ENCODE measurements around the gene ANKRD63.
A peak's percentile ranks its signal among the peaks of the same experiment; 100 is the strongest.

The ANKRD63 gene

GRCh38 chr15:40282869-40283614, at the start of gene ANKRD63:
Gene ANKRD63, minus strand, starts transcription at chr15:40283064. Its CDS starts 478 bp downstream, at chr15:40282586.
- Histone ChIP-seq H3K4me1 (ENCODE audit: control insufficient read depth, insufficient read depth, low read length) (peaks cover 55% of the 10 kb centered on the region), H3K27ac (ENCODE audit: low read length) (no peak within 1 kb of the TSS), H3K27me3 (ENCODE audit: control insufficient read depth in 1 of 2, insufficient read depth in 2 of 2, low read length in 2 of 2) (peaks cover 12 to 46% of the 10 kb centered on the region in 2 donors), H3K9me3 (ENCODE audit: control insufficient read depth in 2 of 2, low read length in 2 of 2) (no peaks in the 10 kb centered on the region), H3K9ac (ENCODE audit: low read length in 2 of 2) (no peak within 1 kb of the TSS), H3K4me3 (ENCODE audit: low read length in 2 of 2) (peak within 1 kb of the TSS; percentile 53 to 74), H3K36me3 (ENCODE audit: control insufficient read depth in 2 of 2, insufficient read depth in 2 of 2, low read length in 2 of 2) (no peaks in the 10 kb centered on the region)

GRCh38 chr15:40332113-40332781, 49.4 kb upstream of the ANKRD63 start:
- H3K27ac ChIP-seq (ENCODE audit: low read length), result peak overlapping the region; percentile 99
- peaks cover 95% of the 10 kb centered on the region for H3K4me1 ChIP-seq (ENCODE audit: control insufficient read depth, insufficient read depth, low read length)

DNA sequence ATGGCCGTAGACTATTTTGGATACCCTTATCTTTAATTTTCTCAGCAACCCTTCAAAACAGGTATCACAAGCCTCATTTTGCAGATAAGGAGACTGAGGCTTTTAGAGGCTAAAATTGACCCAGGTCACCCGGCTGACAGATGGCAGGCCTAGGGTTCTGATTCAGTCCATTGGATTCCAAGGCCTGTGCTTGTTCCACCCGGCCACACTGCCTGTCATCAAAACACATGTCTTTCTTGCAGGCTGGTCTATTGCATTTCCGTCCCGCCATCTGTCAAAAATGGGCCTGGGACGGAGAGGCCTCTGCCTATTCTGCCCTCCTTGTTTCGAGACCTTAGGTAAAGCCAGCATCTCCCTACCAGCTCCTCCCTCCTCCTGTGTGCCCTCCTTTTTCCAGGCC, 48.8 kb upstream of the ANKRD63 start:
- Histone ChIP-seq H3K27ac (ENCODE audit: low read length) (peak overlapping the region; percentile 99), H3K4me1 (ENCODE audit: control insufficient read depth, insufficient read depth, low read length) (peaks cover 95% of the 10 kb centered on the region), H3K9me3 (ENCODE audit: control insufficient read depth in 2 of 2, low read length in 2 of 2) (no peaks in the 10 kb centered on the region), H3K4me3 (ENCODE audit: low read length in 2 of 2) (no peak overlapping the region), H3K9ac (ENCODE audit: low read length in 2 of 2) (peak overlapping the region; percentile 10 to 21), H3K36me3 (ENCODE audit: control insufficient read depth in 2 of 2, insufficient read depth in 2 of 2, low read length in 2 of 2) (peaks cover 14 to 15% of the 10 kb centered on the region in 2 donors), H3K27me3 (ENCODE audit: control insufficient read depth in 1 of 2, insufficient read depth in 2 of 2, low read length in 2 of 2) (no peaks in the 10 kb centered on the region)

More at GRCh38 chr15:40332113-40332781, 49.4 kb upstream of the ANKRD63 start:
- peaks cover 11 to 12% of the 10 kb centered on the region in 2 donors for H3K36me3 ChIP-seq (ENCODE audit: control insufficient read depth in 2 of 2, insufficient read depth in 2 of 2, low read length in 2 of 2)
- no peak overlapping the region for H3K4me3 ChIP-seq (ENCODE audit: low read length in 2 of 2)
- H3K9me3 ChIP-seq (ENCODE audit: control insufficient read depth in 2 of 2, low read length in 2 of 2), result no peaks in the 10 kb centered on the region
- H3K9ac ChIP-seq (ENCODE audit: low read length in 2 of 2), result peak overlapping the region in 1 of 2 donors; percentile 10
- H3K27me3 ChIP-seq (ENCODE audit: control insufficient read depth in 1 of 2, insufficient read depth in 2 of 2, low read length in 2 of 2), result no peaks in the 10 kb centered on the region

DNA sequence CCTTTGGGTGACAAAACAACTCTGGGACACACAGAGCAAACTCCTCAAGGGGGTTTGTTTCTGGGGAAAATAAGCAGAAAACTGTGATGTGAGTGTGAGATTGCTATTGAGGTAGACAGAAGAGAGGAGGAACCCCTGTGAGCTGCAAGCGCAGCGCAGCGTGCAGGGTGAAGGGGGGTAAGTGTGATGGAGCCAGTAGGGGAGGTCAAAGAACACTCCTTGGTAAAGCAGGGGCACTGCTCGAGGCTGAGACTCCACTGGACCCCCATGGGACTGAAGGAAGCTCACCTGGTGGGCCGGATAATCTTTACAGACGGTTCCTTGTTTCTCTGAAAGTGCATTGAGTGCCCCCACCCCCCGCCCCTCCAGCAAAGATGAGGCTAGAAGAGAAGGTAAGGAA, 48.2 kb upstream of the ANKRD63 start:
- H3K9me3 ChIP-seq (ENCODE audit: control insufficient read depth in 2 of 2, low read length in 2 of 2), result no peaks in the 10 kb centered on the region
- H3K27ac ChIP-seq (ENCODE audit: low read length), result peak overlapping the region; percentile 99
- H3K27me3 ChIP-seq (ENCODE audit: control insufficient read depth in 1 of 2, insufficient read depth in 2 of 2, low read length in 2 of 2), result no peaks in the 10 kb centered on the region
- H3K36me3 ChIP-seq (ENCODE audit: control insufficient read depth in 2 of 2, insufficient read depth in 2 of 2, low read length in 2 of 2), result peaks cover 12 to 14% of the 10 kb centered on the region in 2 donors
- peak overlapping the region; percentile 76 to 81 for H3K9ac ChIP-seq (ENCODE audit: low read length in 2 of 2)
- H3K4me3 ChIP-seq (ENCODE audit: low read length in 2 of 2), result peak overlapping the region in 1 of 2 donors; percentile 8
- peaks cover 92% of the 10 kb centered on the region for H3K4me1 ChIP-seq (ENCODE audit: control insufficient read depth, insufficient read depth, low read length)

DNA sequence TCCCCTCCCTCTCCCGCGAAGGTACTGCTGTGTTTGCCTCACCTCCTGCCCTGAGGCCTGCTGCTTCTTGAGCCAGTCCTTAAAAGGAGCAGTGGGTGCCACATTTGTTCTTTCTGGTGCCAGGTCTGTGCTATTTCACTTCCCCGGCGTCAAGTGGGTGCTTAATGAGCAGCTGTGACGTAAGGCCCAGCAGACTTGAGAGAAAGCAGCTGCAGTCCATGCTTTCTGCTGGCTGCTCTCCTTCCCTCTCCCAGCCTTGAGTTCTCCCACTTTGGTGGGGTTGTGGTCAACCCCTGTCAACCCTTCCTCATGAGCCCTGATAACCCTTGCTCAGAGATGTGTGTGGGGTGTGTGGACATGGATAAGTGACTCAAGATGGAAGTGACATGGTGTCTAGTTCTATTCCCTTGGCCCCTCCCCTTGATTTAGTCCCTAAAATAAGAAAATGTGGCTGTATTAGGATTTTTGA, 47.5 kb upstream of the ANKRD63 start:
- peak overlapping the region; percentile 76 to 96 for H3K9ac ChIP-seq (ENCODE audit: low read length in 2 of 2)
- no peaks in the 10 kb centered on the region for H3K27me3 ChIP-seq (ENCODE audit: control insufficient read depth in 1 of 2, insufficient read depth in 2 of 2, low read length in 2 of 2)
- peaks cover 8 to 11% of the 10 kb centered on the region in 2 donors for H3K36me3 ChIP-seq (ENCODE audit: control insufficient read depth in 2 of 2, insufficient read depth in 2 of 2, low read length in 2 of 2)
- no peaks in the 10 kb centered on the region for H3K9me3 ChIP-seq (ENCODE audit: control insufficient read depth in 2 of 2, low read length in 2 of 2)
- peak overlapping the region; percentile 99 for H3K27ac ChIP-seq (ENCODE audit: low read length)
- H3K4me3 ChIP-seq (ENCODE audit: low read length in 2 of 2), result peak overlapping the region in 1 of 2 donors; percentile 8
- peaks cover 92% of the 10 kb centered on the region for H3K4me1 ChIP-seq (ENCODE audit: control insufficient read depth, insufficient read depth, low read length)

- H3K9ac ChIP-seq (ENCODE audit: low read length in 2 of 2), result peak overlapping the region; percentile 76 to 96
- no peaks in the 10 kb centered on the region for H3K27me3 ChIP-seq (ENCODE audit: control insufficient read depth in 1 of 2, insufficient read depth in 2 of 2, low read length in 2 of 2)
- H3K9me3 ChIP-seq (ENCODE audit: control insufficient read depth in 2 of 2, low read length in 2 of 2), result no peaks in the 10 kb centered on the region
- peaks cover 88% of the 10 kb centered on the region for H3K4me1 ChIP-seq (ENCODE audit: control insufficient read depth, insufficient read depth, low read length)
- peak overlapping the region in 1 of 2 donors; percentile 8 for H3K4me3 ChIP-seq (ENCODE audit: low read length in 2 of 2)
- peak overlapping the region; percentile 99 for H3K27ac ChIP-seq (ENCODE audit: low read length)
- peaks cover 5 to 8% of the 10 kb centered on the region in 2 donors for H3K36me3 ChIP-seq (ENCODE audit: control insufficient read depth in 2 of 2, insufficient read depth in 2 of 2, low read length in 2 of 2)
Observed at GRCh38 chr15:40329804-40330203, 46.9 kb upstream of the ANKRD63 start.

- H3K9ac ChIP-seq (ENCODE audit: low read length in 2 of 2), result peak overlapping the region; percentile 76 to 96
- H3K27ac ChIP-seq (ENCODE audit: low read length), result peak overlapping the region; percentile 99
- H3K9me3 ChIP-seq (ENCODE audit: control insufficient read depth in 2 of 2, low read length in 2 of 2), result no peaks in the 10 kb centered on the region
- no peaks in the 10 kb centered on the region for H3K27me3 ChIP-seq (ENCODE audit: control insufficient read depth in 1 of 2, insufficient read depth in 2 of 2, low read length in 2 of 2)
- peaks cover 4 to 7% of the 10 kb centered on the region in 2 donors for H3K36me3 ChIP-seq (ENCODE audit: control insufficient read depth in 2 of 2, insufficient read depth in 2 of 2, low read length in 2 of 2)
- H3K4me1 ChIP-seq (ENCODE audit: control insufficient read depth, insufficient read depth, low read length), result peaks cover 78% of the 10 kb centered on the region
- peak overlapping the region; percentile 84 to 86 for H3K4me3 ChIP-seq (ENCODE audit: low read length in 2 of 2)
Observed at GRCh38 chr15:40328751-40329150, 45.9 kb upstream of the ANKRD63 start.

DNA sequence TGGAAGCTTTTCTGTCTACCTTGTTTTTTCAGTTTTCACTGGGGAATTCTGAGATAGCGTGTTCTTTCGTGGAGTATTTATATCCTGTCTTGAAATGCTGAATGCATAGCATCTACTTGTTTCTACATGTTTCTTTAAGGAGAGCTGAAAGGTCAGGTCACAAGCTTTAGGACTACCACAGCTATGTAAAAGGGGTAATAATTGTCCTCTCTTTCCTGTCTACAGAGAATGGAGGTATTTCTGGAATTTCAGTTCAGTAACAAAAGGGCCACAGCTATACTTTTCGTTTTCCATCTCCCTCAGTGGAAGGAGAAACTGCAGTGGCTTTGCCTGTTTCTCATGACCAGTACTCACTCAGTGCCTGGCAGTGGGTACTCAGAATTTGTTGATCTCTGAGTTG, 45.3 kb upstream of the ANKRD63 start:
- peaks cover 73% of the 10 kb centered on the region for H3K4me1 ChIP-seq (ENCODE audit: control insufficient read depth, insufficient read depth, low read length)
- H3K36me3 ChIP-seq (ENCODE audit: control insufficient read depth in 2 of 2, insufficient read depth in 2 of 2, low read length in 2 of 2), result peaks cover 4 to 7% of the 10 kb centered on the region in 2 donors
- peak overlapping the region; percentile 76 to 96 for H3K9ac ChIP-seq (ENCODE audit: low read length in 2 of 2)
- peak overlapping the region; percentile 84 to 86 for H3K4me3 ChIP-seq (ENCODE audit: low read length in 2 of 2)
- H3K27ac ChIP-seq (ENCODE audit: low read length), result peak overlapping the region; percentile 99
- H3K27me3 ChIP-seq (ENCODE audit: control insufficient read depth in 1 of 2, insufficient read depth in 2 of 2, low read length in 2 of 2), result no peaks in the 10 kb centered on the region
- H3K9me3 ChIP-seq (ENCODE audit: control insufficient read depth in 2 of 2, low read length in 2 of 2), result no peaks in the 10 kb centered on the region

DNA sequence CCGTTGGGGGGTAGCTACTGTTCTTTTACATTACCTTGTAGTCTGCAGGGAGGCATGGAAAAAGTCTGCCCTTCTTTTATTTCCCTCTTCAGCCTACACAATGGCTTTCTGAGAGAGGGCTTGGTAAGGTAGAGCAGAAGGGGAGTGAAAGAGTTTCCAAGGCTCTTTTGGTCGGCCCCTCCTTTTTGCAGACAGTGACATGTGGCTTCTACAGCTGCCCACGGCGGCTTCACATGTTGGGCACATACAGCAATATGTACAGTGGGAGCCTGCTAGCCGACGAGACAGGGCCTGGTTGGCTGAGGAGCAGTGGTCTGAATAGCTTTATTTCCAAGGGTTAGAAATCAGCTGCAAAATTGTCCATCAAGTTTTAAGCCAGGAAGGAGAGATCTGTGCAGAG, 44.6 kb upstream of the ANKRD63 start:
- Histone ChIP-seq H3K27me3 (ENCODE audit: control insufficient read depth in 1 of 2, insufficient read depth in 2 of 2, low read length in 2 of 2) (no peaks in the 10 kb centered on the region), H3K9me3 (ENCODE audit: control insufficient read depth in 2 of 2, low read length in 2 of 2) (no peaks in the 10 kb centered on the region), H3K27ac (ENCODE audit: low read length) (peak overlapping the region; percentile 99), H3K36me3 (ENCODE audit: control insufficient read depth in 2 of 2, insufficient read depth in 2 of 2, low read length in 2 of 2) (peaks cover 4 to 7% of the 10 kb centered on the region in 2 donors), H3K4me1 (ENCODE audit: control insufficient read depth, insufficient read depth, low read length) (peaks cover 74% of the 10 kb centered on the region), H3K4me3 (ENCODE audit: low read length in 2 of 2) (peak overlapping the region; percentile 84 to 86), H3K9ac (ENCODE audit: low read length in 2 of 2) (peak overlapping the region; percentile 76 to 96)

- Histone ChIP-seq H3K4me1 (ENCODE audit: control insufficient read depth, insufficient read depth, low read length) (peaks cover 66% of the 10 kb centered on the region), H3K9me3 (ENCODE audit: control insufficient read depth in 2 of 2, low read length in 2 of 2) (no peaks in the 10 kb centered on the region), H3K9ac (ENCODE audit: low read length in 2 of 2) (peak overlapping the region; percentile 76 to 96), H3K36me3 (ENCODE audit: control insufficient read depth in 2 of 2, insufficient read depth in 2 of 2, low read length in 2 of 2) (peaks cover 4 to 5% of the 10 kb centered on the region in 2 donors), H3K27me3 (ENCODE audit: control insufficient read depth in 1 of 2, insufficient read depth in 2 of 2, low read length in 2 of 2) (no peaks in the 10 kb centered on the region), H3K27ac (ENCODE audit: low read length) (peak overlapping the region; percentile 99), H3K4me3 (ENCODE audit: low read length in 2 of 2) (peak overlapping the region; percentile 84 to 86)
Observed at GRCh38 chr15:40325700-40326099, 42.8 kb upstream of the ANKRD63 start.
